ENCODE results near the gene HELZ.

HELZ gene

GRCh38 chr17:67218385-67218950 lies 26.5 kb downstream of the HELZ start:
- H3K9me3 Mint-ChIP-seq, result no peaks in the 10 kb centered on the region
- H3K36me3 Mint-ChIP-seq (ENCODE audit: low read depth), result peaks cover 34% of the 10 kb centered on the region
- no peak for TF ChIP-seq CTCF (IDR thresholded peaks at IDR 0.05; ENCODE audit: unreplicated experiment in 3 of 3)
- no peaks in the 10 kb centered on the region for H3K27me3 Mint-ChIP-seq (ENCODE audit: low read depth)
- H3K27ac Mint-ChIP-seq, result peak overlapping the region in 1 of 3 experiments; percentile 24
- H3K4me3 Mint-ChIP-seq, result no peak overlapping the region
- H3K4me1 Mint-ChIP-seq, result peaks cover 5% of the 10 kb centered on the region

DNA sequence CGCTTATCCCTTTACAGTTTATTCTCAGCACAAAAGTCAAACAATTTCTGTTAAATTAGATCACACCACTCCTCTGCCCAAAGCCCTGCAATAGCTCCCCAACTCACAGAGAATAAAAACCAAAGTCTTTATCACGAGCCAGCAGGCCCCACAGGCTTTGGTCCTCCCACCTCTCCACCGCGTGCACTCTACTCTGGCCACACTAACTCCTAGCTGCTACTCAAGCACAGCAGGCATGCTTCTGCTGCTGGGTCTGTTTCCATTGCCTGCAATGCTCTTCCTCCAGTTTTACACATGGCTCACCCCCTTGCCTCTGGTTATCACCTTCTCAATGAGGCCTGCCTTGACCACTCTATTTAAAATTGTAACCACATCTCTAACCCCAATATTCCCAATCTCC lies 27.6 kb downstream of the HELZ start:
- no peak for TF ChIP-seq CTCF (IDR thresholded peaks at IDR 0.05; ENCODE audit: unreplicated experiment in 3 of 3)
- no peaks in the 10 kb centered on the region for H3K27me3 Mint-ChIP-seq (ENCODE audit: low read depth)
- H3K36me3 Mint-ChIP-seq (ENCODE audit: low read depth), result peaks cover 39% of the 10 kb centered on the region
- H3K4me1 Mint-ChIP-seq, result peaks cover 12% of the 10 kb centered on the region
- H3K9me3 Mint-ChIP-seq, result no peaks in the 10 kb centered on the region
- no peak overlapping the region for H3K4me3 Mint-ChIP-seq
- H3K27ac Mint-ChIP-seq, result no peak overlapping the region

DNA sequence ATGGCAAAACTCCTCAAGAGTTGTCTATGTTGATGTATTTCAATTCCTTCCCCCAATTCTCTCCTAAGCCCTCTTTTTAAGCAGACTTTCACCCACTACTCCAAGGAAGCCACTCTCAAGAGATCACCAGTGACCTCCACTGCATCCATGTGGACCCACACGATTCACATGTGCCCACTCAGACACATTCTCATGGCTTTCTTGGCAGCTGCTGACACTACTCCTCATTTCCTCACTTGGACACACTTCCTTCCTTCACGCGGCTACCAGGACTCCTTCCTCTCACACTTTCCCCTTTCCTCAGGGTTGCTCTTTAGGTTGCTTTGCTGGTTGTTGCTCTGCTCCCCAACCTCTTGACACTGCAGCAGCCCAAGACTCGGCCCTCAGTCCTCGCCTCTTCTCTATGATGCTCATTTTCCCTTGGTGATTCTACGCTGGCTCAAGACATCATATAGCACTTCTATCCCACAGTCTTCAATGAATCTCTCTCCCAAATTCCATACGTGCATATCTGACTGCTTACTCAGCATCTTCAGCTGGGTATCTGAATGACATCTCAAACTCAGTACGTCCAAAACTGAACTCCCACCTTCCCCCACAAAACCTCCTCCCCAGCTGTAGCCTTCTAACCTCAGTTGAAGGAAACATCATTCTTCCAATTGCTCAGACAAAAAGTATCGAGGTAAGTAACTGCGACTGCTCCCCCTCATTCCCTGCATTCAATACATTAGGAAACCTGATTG lies 28.2 kb downstream of the HELZ start:
- H3K36me3 Mint-ChIP-seq (ENCODE audit: low read depth), result peaks cover 36% of the 10 kb centered on the region
- H3K27me3 Mint-ChIP-seq (ENCODE audit: low read depth), result no peaks in the 10 kb centered on the region
- no peaks in the 10 kb centered on the region for H3K9me3 Mint-ChIP-seq
- TF ChIP-seq CTCF (IDR thresholded peaks at IDR 0.05; ENCODE audit: unreplicated experiment in 3 of 3), result no peak
- H3K4me3 Mint-ChIP-seq, result no peak overlapping the region
- H3K4me1 Mint-ChIP-seq, result peaks cover 14% of the 10 kb centered on the region
- H3K27ac Mint-ChIP-seq, result no peak overlapping the region

- H3K27ac Mint-ChIP-seq, result no peak overlapping the region
- H3K4me3 Mint-ChIP-seq, result no peak overlapping the region
- H3K36me3 Mint-ChIP-seq (ENCODE audit: low read depth), result peaks cover 39% of the 10 kb centered on the region
- TF ChIP-seq CTCF (IDR thresholded peaks at IDR 0.05; ENCODE audit: unreplicated experiment in 3 of 3), result no peak
- no peaks in the 10 kb centered on the region for H3K27me3 Mint-ChIP-seq (ENCODE audit: low read depth)
- peaks cover 10% of the 10 kb centered on the region for H3K4me1 Mint-ChIP-seq
- H3K9me3 Mint-ChIP-seq, result no peaks in the 10 kb centered on the region
Observed at GRCh38 chr17:67215991-67216421, 29.0 kb downstream of the HELZ start.

GRCh38 chr17:67212714-67213417 lies 32.1 kb downstream of the HELZ start:
- H3K4me1 Mint-ChIP-seq, result peaks cover 9% of the 10 kb centered on the region
- H3K9me3 Mint-ChIP-seq, result no peaks in the 10 kb centered on the region
- no peak overlapping the region for H3K4me3 Mint-ChIP-seq
- TF ChIP-seq CTCF (IDR thresholded peaks at IDR 0.05; ENCODE audit: unreplicated experiment in 3 of 3), result no peak
- H3K27ac Mint-ChIP-seq, result peak overlapping the region; percentile 64 to 68 (median 68)
- peaks cover 36% of the 10 kb centered on the region for H3K36me3 Mint-ChIP-seq (ENCODE audit: low read depth)
- no peaks in the 10 kb centered on the region for H3K27me3 Mint-ChIP-seq (ENCODE audit: low read depth)

All from nephron (organoid).